Sciatic nerve (tissue), 2 donors: ENCODE results near the gene MPHOSPH8. TPM values are rescaled to one million over a fixed set of nuclear protein-coding genes. Genes with fewer than 3 reads are reported as not detected.
"Not testable (repeated sequence)": the region's sequence is repeated elsewhere in the genome, so short reads cannot be mapped to it uniquely, and the experiment has no call there.

ENCODE experiments used
- ATAC-seq: fragments of 200-7000 bp; cut with Tn5 transposase; one replicate; pipeline ENCODE4 v1.9.1; 2020; ENCODE audit warnings: mild to moderate bottlenecking, moderate library complexity
- DNase-seq: peaks from one replicate; pipeline ENCODE4 v3.0.0-alpha.2; 2020; ENCODE audit warnings: low spot score
- intact Hi-C: fragments of 100-400 bp; cut with DNase I; formaldehyde crosslinking; loops from one replicate; pipeline ENCODE4 v1.14.2; 2022
- total RNA-seq: library from RNA; stranded (reverse); fragmentation: NEBNext Ultra II Directional; extraction: Animal tissue kit (Norgen Biotek cat#: 25700); gene quantifications from one replicate; pipeline ENCODE4 v1.2.1, GENCODE V29; 2021
- donor health status: DM: no; HTN: no; CAD: no.
- donor health status: DM: no; HTN: no; CAD: no.

The MPHOSPH8 gene
- total RNA-seq, 1 donor from 2014 or later, result 51.0 TPM

GRCh38 chr13:19673473-19674430 is 40.3 kb downstream of the MPHOSPH8 start:
- no peak for DNase-seq
- no peak for ATAC-seq
- intact Hi-C loops, result no loop called here

GRCh38 chr13:19674898-19675297 is 41.4 kb downstream of the MPHOSPH8 start:
- intact Hi-C loops, result no loop called here
- ATAC-seq (no peak), DNase-seq (no peak)

GRCh38 chr13:19676168-19676567 is 42.7 kb downstream of the MPHOSPH8 start:
- no peak for DNase-seq
- ATAC-seq, result no peak
- intact Hi-C loops, result no loop called here

- DNase-seq, result no peak
- intact Hi-C loops, result no loop called here
- ATAC-seq, result no peak
Measured at GRCh38 chr13:19680751-19681150, 47.3 kb downstream of the MPHOSPH8 start.

- no peak for DNase-seq
- intact Hi-C loops, result no loop called here
Measured at GRCh38 chr13:19681517-19681916, 48.1 kb downstream of the MPHOSPH8 start.

GRCh38 chr13:19685034-19685433 is 51.6 kb downstream of the MPHOSPH8 start:
- intact Hi-C loops, result no loop called here
- DNase-seq, result no peak
- no peak for ATAC-seq

More at GRCh38 chr13:19681517-19681916, 48.1 kb downstream of the MPHOSPH8 start:
- ATAC-seq, result no peak

GRCh38 chr13:19685437-19685836 is 52.0 kb downstream of the MPHOSPH8 start:
- DNase-seq (no peak), ATAC-seq (no peak)
- intact Hi-C loops, result no loop called here

- DNase-seq, ATAC-seq, intact Hi-C loops: not testable (repeated sequence)
Measured at GRCh38 chr13:19691447-19691846, 58.0 kb downstream of the MPHOSPH8 start.

GRCh38 chr13:19695428-19695827 is 62.0 kb downstream of the MPHOSPH8 start:
- DNase-seq, result no peak
- no peak for ATAC-seq
- intact Hi-C loops, result no loop called here

GRCh38 chr13:19695829-19696228 is 62.4 kb downstream of the MPHOSPH8 start:
- intact Hi-C loops, result no loop called here
- DNase-seq, result no peak
- no peak for ATAC-seq

GRCh38 chr13:19700963-19701362 is 67.5 kb downstream of the MPHOSPH8 start:
- intact Hi-C loops, DNase-seq, ATAC-seq: not testable (repeated sequence)

GRCh38 chr13:19701619-19702018 is 68.2 kb downstream of the MPHOSPH8 start:
- DNase-seq, intact Hi-C loops, ATAC-seq: not testable (repeated sequence)

GRCh38 chr13:19704256-19704655 is 70.8 kb downstream of the MPHOSPH8 start:
- ATAC-seq, intact Hi-C loops, DNase-seq: not testable (repeated sequence)

GRCh38 chr13:19709039-19709438 is 75.6 kb downstream of the MPHOSPH8 start:
- ATAC-seq, intact Hi-C loops, DNase-seq: not testable (repeated sequence)

- ATAC-seq, intact Hi-C loops, DNase-seq: not testable (repeated sequence)
Measured at GRCh38 chr13:19709782-19710181, 76.3 kb downstream of the MPHOSPH8 start.

- ATAC-seq (no peak), DNase-seq (no peak)
- intact Hi-C loops, result no loop called here
Measured at GRCh38 chr13:19713186-19713965, 79.9 kb downstream of the MPHOSPH8 start.

- ATAC-seq, result no peak
- DNase-seq, result no peak
- intact Hi-C loops, result no loop called here
Measured at GRCh38 chr13:19720039-19720438, 86.6 kb downstream of the MPHOSPH8 start.
